MM.1S (cell line): Measurements from ENCODE around the gene XRN2.
A peak's percentile ranks its signal among the peaks of the same experiment; 100 is the strongest.

Source experiments
- DNase-seq: peaks from one replicate; pipeline ENCODE4 v3.0.0-alpha.2; 2015
- H2AFZ ChIP-seq: fragments of 300-600 bp; sonication (generic); 2 replicates; pipeline ENCODE4 v1.6.0; 2016; ENCODE audit warnings: antibody characterized with exemption, low read length
- H3F3A ChIP-seq: fragments of 300-600 bp; sonication (generic); 2 replicates; pipeline ENCODE4 v1.6.1; 2016; ENCODE audit warnings: mild to moderate bottlenecking, antibody characterized with exemption, low read length, moderate library complexity, mixed read lengths; ENCODE audit not compliant: insufficient read depth
- H3K27ac ChIP-seq: fragments of 300-600 bp; sonication (generic); 2 replicates; pipeline ENCODE4 v1.5.1; 2016; ENCODE audit warnings: mild to moderate bottlenecking, low read length
- H3K27me3 ChIP-seq: fragments of 300-600 bp; sonication (generic); replicated peaks from 2 replicates; pipeline ENCODE4 v1.6.0; 2016; ENCODE audit warnings: low read length; ENCODE audit not compliant: insufficient read depth
- H3K36me3 ChIP-seq: fragments of 300-600 bp; sonication (generic); replicated peaks from 2 replicates; pipeline ENCODE4 v1.6.1; 2016; ENCODE audit warnings: mild to moderate bottlenecking, low read length, mixed read lengths; ENCODE audit not compliant: insufficient read depth
- H3K4me1 ChIP-seq: fragments of 300-600 bp; sonication (generic); 2 replicates; pipeline ENCODE4 v1.6.1; 2016; ENCODE audit warnings: low read length, mixed read lengths
- H3K4me2 ChIP-seq: fragments of 300-600 bp; sonication (generic); 2 replicates; pipeline ENCODE4 v1.6.0; 2016; ENCODE audit warnings: low read depth, low read length
- H3K4me3 ChIP-seq: fragments of 300-600 bp; sonication (generic); 2 replicates; pipeline ENCODE4 v1.5.1; 2016; ENCODE audit warnings: low read length, mixed read lengths
- H3K79me2 ChIP-seq: fragments of 300-600 bp; sonication (generic); 2 replicates; pipeline ENCODE4 v1.6.1; 2016; ENCODE audit warnings: mixed run types, low read length, mixed read lengths
- H3K9ac ChIP-seq: fragments of 300-600 bp; sonication (generic); 2 replicates; pipeline ENCODE4 v1.6.1; 2016; ENCODE audit warnings: low read length, mixed read lengths
- H3K9me2 ChIP-seq: fragments of 300-600 bp; sonication (generic); replicated peaks from 2 replicates; pipeline ENCODE4 v1.6.1; 2016; ENCODE audit warnings: mild to moderate bottlenecking, low read length, mixed read lengths; ENCODE audit not compliant: insufficient read depth
- H3K9me3 ChIP-seq: fragments of 300-600 bp; sonication (generic); replicated peaks from 2 replicates; pipeline ENCODE4 v1.6.1; 2016; ENCODE audit warnings: mild to moderate bottlenecking, low read length, mixed read lengths; ENCODE audit not compliant: insufficient read depth
- H4K20me1 ChIP-seq: fragments of 300-600 bp; sonication (generic); 2 replicates; pipeline ENCODE4 v1.6.1; 2016; ENCODE audit warnings: mild to moderate bottlenecking, low read length, moderate library complexity, mixed read lengths; ENCODE audit not compliant: insufficient read depth
- EZH2 ChIP-seq: fragments of 300-600 bp; sonication (generic); optimal IDR thresholded peaks from 2 replicates; pipeline ENCODE3; 2017; ENCODE audit warnings: low read depth, mild to moderate bottlenecking, antibody characterized with exemption, low read length, mixed read lengths
- EZH2phosphoT487 ChIP-seq: fragments of 300-600 bp; sonication (generic); IDR thresholded peaks from 2 replicates; pipeline ENCODE4 v1.6.1; 2018; ENCODE audit warnings: antibody characterized with exemption, low read length
- TF ChIP-seq, protein P1 (sequence below): fragments of 300-600 bp; sonication (generic); IDR thresholded peaks from 2 replicates; pipeline ENCODE4 v1.5.1; 2016; ENCODE audit warnings: antibody characterized with exemption, low read length, mixed read lengths

The XRN2 gene

DNA sequence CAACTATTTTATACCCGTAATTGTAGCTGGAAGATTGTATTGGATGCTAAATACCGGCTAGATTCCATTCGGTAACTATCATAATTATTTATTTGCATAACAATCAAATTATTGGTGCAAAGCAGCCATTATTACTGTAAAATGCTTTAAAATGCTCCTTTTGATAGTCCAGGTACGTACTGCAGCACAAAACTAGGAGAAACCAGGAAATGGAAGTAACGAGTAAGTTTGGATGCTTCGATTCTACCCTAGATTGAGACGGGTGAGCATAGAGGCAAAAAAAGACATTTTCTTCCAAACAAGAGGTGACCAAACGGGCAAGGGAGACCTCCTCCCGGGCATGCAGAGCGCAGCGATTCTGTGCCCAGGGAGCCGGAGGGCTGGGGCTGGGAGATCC lies 469 bp upstream of the XRN2 start:
- H3K4me3 ChIP-seq = peak overlapping the region; percentile 81
- peak overlapping the region; percentile 85 for H3K4me2 ChIP-seq
- H3K79me2 ChIP-seq = peaks cover 22% of the 10 kb centered on the region
- H2AFZ ChIP-seq = peak overlapping the region; percentile 83
- H4K20me1 ChIP-seq = peaks cover 7% of the 10 kb centered on the region
- H3K9me3 ChIP-seq = no peaks in the 10 kb centered on the region
- TF ChIP-seq, protein P1, sequence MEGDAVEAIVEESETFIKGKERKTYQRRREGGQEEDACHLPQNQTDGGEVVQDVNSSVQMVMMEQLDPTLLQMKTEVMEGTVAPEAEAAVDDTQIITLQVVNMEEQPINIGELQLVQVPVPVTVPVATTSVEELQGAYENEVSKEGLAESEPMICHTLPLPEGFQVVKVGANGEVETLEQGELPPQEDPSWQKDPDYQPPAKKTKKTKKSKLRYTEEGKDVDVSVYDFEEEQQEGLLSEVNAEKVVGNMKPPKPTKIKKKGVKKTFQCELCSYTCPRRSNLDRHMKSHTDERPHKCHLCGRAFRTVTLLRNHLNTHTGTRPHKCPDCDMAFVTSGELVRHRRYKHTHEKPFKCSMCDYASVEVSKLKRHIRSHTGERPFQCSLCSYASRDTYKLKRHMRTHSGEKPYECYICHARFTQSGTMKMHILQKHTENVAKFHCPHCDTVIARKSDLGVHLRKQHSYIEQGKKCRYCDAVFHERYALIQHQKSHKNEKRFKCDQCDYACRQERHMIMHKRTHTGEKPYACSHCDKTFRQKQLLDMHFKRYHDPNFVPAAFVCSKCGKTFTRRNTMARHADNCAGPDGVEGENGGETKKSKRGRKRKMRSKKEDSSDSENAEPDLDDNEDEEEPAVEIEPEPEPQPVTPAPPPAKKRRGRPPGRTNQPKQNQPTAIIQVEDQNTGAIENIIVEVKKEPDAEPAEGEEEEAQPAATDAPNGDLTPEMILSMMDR = no peak
- TF ChIP-seq EZH2 = no peak
- no peak for TF ChIP-seq EZH2phosphoT487
- no peaks in the 10 kb centered on the region for H3K27me3 ChIP-seq
- no peaks in the 10 kb centered on the region for H3K36me3 ChIP-seq
- H3K27ac ChIP-seq = peak overlapping the region; percentile 76; the same call in 1 of the 2 replicates
- H3F3A ChIP-seq = peaks cover 6% of the 10 kb centered on the region; the same call in 1 of the 2 replicates
- H3K9me2 ChIP-seq = no peaks in the 10 kb centered on the region
- 0 out of 2 replicates have a peak, but pooled peaks cover 4% of the 10 kb centered on the region for H3K4me1 ChIP-seq
- H3K9ac ChIP-seq = peak overlapping the region; percentile 87
- no peak for DNase-seq

GRCh38 chr20:21303872-21304586 lies 898 bp downstream of the XRN2 start:
- peaks cover 12% of the 10 kb centered on the region for H3F3A ChIP-seq
- peaks cover 6% of the 10 kb centered on the region; the same call in 1 of the 2 replicates for H3K36me3 ChIP-seq
- H3K9ac ChIP-seq = peak overlapping the region; percentile 87
- no peaks in the 10 kb centered on the region for H3K9me3 ChIP-seq
- no peaks in the 10 kb centered on the region for H3K27me3 ChIP-seq
- peak overlapping the region; percentile 83; the same call in 1 of the 2 replicates for H2AFZ ChIP-seq
- no peak for DNase-seq
- TF ChIP-seq EZH2phosphoT487 (no peak), EZH2 (no peak)
- TF ChIP-seq, protein P1 = no peak
- H3K9me2 ChIP-seq = no peaks in the 10 kb centered on the region
- peaks cover 34% of the 10 kb centered on the region for H3K79me2 ChIP-seq
- H3K27ac ChIP-seq = peak overlapping the region; percentile 76; the same call in 1 of the 2 replicates
- H3K4me3 ChIP-seq = peak overlapping the region; percentile 81
- H4K20me1 ChIP-seq = peaks cover 14% of the 10 kb centered on the region
- 0 out of 2 replicates have a peak, but pooled peaks cover 11% of the 10 kb centered on the region for H3K4me1 ChIP-seq
- peak overlapping the region; percentile 49 for H3K4me2 ChIP-seq

- H3K27ac ChIP-seq = no peak overlapping the region
- no peaks in the 10 kb centered on the region for H3K9me3 ChIP-seq
- no peak overlapping the region for H3K9ac ChIP-seq
- no peaks in the 10 kb centered on the region for H3K27me3 ChIP-seq
- TF ChIP-seq EZH2phosphoT487 (no peak), EZH2 (no peak)
- TF ChIP-seq, protein P1 = no peak
- H3K79me2 ChIP-seq = peaks cover 75% of the 10 kb centered on the region
- H3K4me1 ChIP-seq = peaks cover 21% of the 10 kb centered on the region; the same call in 1 of the 2 replicates
- H3F3A ChIP-seq = peaks cover 11% of the 10 kb centered on the region
- no peak overlapping the region for H3K4me3 ChIP-seq
- H3K36me3 ChIP-seq = peaks cover 6% of the 10 kb centered on the region; the same call in 1 of the 2 replicates
- DNase-seq = no peak
- H2AFZ ChIP-seq = no peak overlapping the region
- H3K4me2 ChIP-seq = no peak overlapping the region
- peaks cover 38% of the 10 kb centered on the region for H4K20me1 ChIP-seq
- H3K9me2 ChIP-seq = no peaks in the 10 kb centered on the region
Observed at GRCh38 chr20:21308340-21308739, 5.2 kb downstream of the XRN2 start.
